Measurements from ENCODE around the gene FUCA2.

Gene FUCA2

GRCh38 chr6:143505111-143505510 is 6.4 kb downstream of the FUCA2 start:
- Histone ChIP-seq H3K36me3 (ENCODE audit: control insufficient read depth in 1 of 2, insufficient read depth in 2 of 2, low read length in 2 of 2) (peaks cover 22 to 53% of the 10 kb centered on the region in 2 donors), H3K27ac (ENCODE audit: low read depth, low read length) (no peak overlapping the region), H3K9me3 (ENCODE audit: control insufficient read depth in 1 of 2, low read length in 2 of 2) (no peaks in the 10 kb centered on the region), H3K4me3 (ENCODE audit: low read depth in 1 of 2, low read length in 2 of 2) (no peak overlapping the region), H3K4me1 (ENCODE audit: control insufficient read depth in 1 of 2, insufficient read depth in 2 of 2, low read length in 2 of 2) (peaks cover 4 to 11% of the 10 kb centered on the region in 2 donors), H3K9ac (ENCODE audit: low read depth in 1 of 2, low read length in 2 of 2) (no peak overlapping the region), H3K27me3 (ENCODE audit: control insufficient read depth in 1 of 2, insufficient read depth in 2 of 2, low read length in 2 of 2) (no peaks in the 10 kb centered on the region)

GRCh38 chr6:143504369-143504768 is 7.2 kb downstream of the FUCA2 start:
- Histone ChIP-seq H3K36me3 (ENCODE audit: control insufficient read depth in 1 of 2, insufficient read depth in 2 of 2, low read length in 2 of 2) (peaks cover 27 to 60% of the 10 kb centered on the region in 2 donors), H3K9ac (ENCODE audit: low read depth in 1 of 2, low read length in 2 of 2) (no peak overlapping the region)

GRCh38 chr6:143501851-143502250 is 9.7 kb downstream of the FUCA2 start:
- H3K27me3 ChIP-seq (ENCODE audit: control insufficient read depth in 1 of 2, insufficient read depth in 2 of 2, low read length in 2 of 2), result no peaks in the 10 kb centered on the region
- no peak overlapping the region for H3K4me3 ChIP-seq (ENCODE audit: low read depth in 1 of 2, low read length in 2 of 2)
- H3K27ac ChIP-seq (ENCODE audit: low read depth, low read length), result no peak overlapping the region
- H3K36me3 ChIP-seq (ENCODE audit: control insufficient read depth in 1 of 2, insufficient read depth in 2 of 2, low read length in 2 of 2), result peaks cover 21 to 65% of the 10 kb centered on the region in 2 donors
- H3K9ac ChIP-seq (ENCODE audit: low read depth in 1 of 2, low read length in 2 of 2), result no peak overlapping the region
- no peaks in the 10 kb centered on the region for H3K9me3 ChIP-seq (ENCODE audit: control insufficient read depth in 1 of 2, low read length in 2 of 2)
- no peaks in the 10 kb centered on the region for H3K4me1 ChIP-seq (ENCODE audit: control insufficient read depth in 1 of 2, insufficient read depth in 2 of 2, low read length in 2 of 2)

More at GRCh38 chr6:143504369-143504768, 7.2 kb downstream of the FUCA2 start:
- Histone ChIP-seq H3K9me3 (ENCODE audit: control insufficient read depth in 1 of 2, low read length in 2 of 2) (no peaks in the 10 kb centered on the region), H3K4me3 (ENCODE audit: low read depth in 1 of 2, low read length in 2 of 2) (no peak overlapping the region), H3K27ac (ENCODE audit: low read depth, low read length) (no peak overlapping the region), H3K27me3 (ENCODE audit: control insufficient read depth in 1 of 2, insufficient read depth in 2 of 2, low read length in 2 of 2) (no peaks in the 10 kb centered on the region), H3K4me1 (ENCODE audit: control insufficient read depth in 1 of 2, insufficient read depth in 2 of 2, low read length in 2 of 2) (peaks cover 0 to 4% of the 10 kb centered on the region in 2 donors)

GRCh38 chr6:143498428-143498827 is 13.1 kb downstream of the FUCA2 start:
- no peaks in the 10 kb centered on the region for H3K4me1 ChIP-seq (ENCODE audit: control insufficient read depth in 1 of 2, insufficient read depth in 2 of 2, low read length in 2 of 2)
- peaks cover 15 to 78% of the 10 kb centered on the region in 2 donors for H3K36me3 ChIP-seq (ENCODE audit: control insufficient read depth in 1 of 2, insufficient read depth in 2 of 2, low read length in 2 of 2)
- H3K27ac ChIP-seq (ENCODE audit: low read depth, low read length), result no peak overlapping the region
- H3K9ac ChIP-seq (ENCODE audit: low read depth in 1 of 2, low read length in 2 of 2), result no peak overlapping the region
- H3K4me3 ChIP-seq (ENCODE audit: low read depth in 1 of 2, low read length in 2 of 2), result no peak overlapping the region
- H3K9me3 ChIP-seq (ENCODE audit: control insufficient read depth in 1 of 2, low read length in 2 of 2), result no peaks in the 10 kb centered on the region
- no peaks in the 10 kb centered on the region for H3K27me3 ChIP-seq (ENCODE audit: control insufficient read depth in 1 of 2, insufficient read depth in 2 of 2, low read length in 2 of 2)

DNA sequence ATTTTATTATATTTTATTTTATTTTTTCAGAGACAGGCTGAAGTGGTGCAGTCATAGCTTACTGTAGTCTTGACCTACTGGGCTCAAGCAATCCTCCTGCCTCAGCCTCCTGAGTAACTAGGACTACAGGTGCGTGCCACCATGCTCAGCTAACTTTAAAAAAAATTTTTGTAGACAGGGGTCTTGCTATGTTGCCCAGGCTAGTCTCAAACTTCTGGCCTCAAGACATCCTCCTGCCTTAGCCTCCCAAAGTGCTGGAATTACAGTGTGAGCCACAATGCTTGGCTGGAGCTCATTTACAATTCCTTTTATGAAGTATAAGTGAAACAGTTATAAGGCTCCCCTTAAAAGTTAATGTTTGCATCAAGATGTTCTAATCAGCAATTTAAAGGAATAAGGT is 14.5 kb downstream of the FUCA2 start:
- no peak overlapping the region for H3K4me3 ChIP-seq (ENCODE audit: low read depth in 1 of 2, low read length in 2 of 2)
- peaks cover 12 to 67% of the 10 kb centered on the region in 2 donors for H3K36me3 ChIP-seq (ENCODE audit: control insufficient read depth in 1 of 2, insufficient read depth in 2 of 2, low read length in 2 of 2)
- H3K27ac ChIP-seq (ENCODE audit: low read depth, low read length), result no peak overlapping the region

DNA sequence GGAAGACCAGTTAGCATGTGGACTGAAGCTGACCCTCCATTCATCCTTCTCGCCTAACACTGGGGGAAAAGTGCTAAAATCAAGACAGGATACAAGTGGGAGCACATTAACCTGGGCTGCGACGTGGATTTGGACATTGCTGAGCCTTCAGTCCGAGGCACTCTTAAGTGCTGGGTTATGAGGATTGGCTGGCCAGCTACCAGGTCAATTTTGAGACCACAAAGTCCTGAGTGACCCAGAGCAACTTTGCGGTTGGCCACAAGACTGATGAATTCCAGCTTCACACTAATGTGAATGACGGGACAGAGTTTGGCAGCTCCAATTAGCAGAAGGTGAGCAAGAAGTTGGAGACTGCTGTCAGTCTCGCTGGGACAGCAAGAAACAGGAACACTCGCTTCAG is 20.7 kb downstream of the FUCA2 start:
- Histone ChIP-seq H3K36me3 (ENCODE audit: control insufficient read depth in 1 of 2, insufficient read depth in 2 of 2, low read length in 2 of 2) (peaks cover 0 to 27% of the 10 kb centered on the region in 2 donors), H3K27me3 (ENCODE audit: control insufficient read depth in 1 of 2, insufficient read depth in 2 of 2, low read length in 2 of 2) (no peaks in the 10 kb centered on the region), H3K4me3 (ENCODE audit: low read depth in 1 of 2, low read length in 2 of 2) (no peak overlapping the region), H3K4me1 (ENCODE audit: control insufficient read depth in 1 of 2, insufficient read depth in 2 of 2, low read length in 2 of 2) (no peaks in the 10 kb centered on the region), H3K27ac (ENCODE audit: low read depth, low read length) (no peak overlapping the region), H3K9ac (ENCODE audit: low read depth in 1 of 2, low read length in 2 of 2) (no peak overlapping the region), H3K9me3 (ENCODE audit: control insufficient read depth in 1 of 2, low read length in 2 of 2) (no peaks in the 10 kb centered on the region)

More for the DNA sequence above, 14.5 kb downstream of the FUCA2 start:
- no peaks in the 10 kb centered on the region for H3K27me3 ChIP-seq (ENCODE audit: control insufficient read depth in 1 of 2, insufficient read depth in 2 of 2, low read length in 2 of 2)
- H3K4me1 ChIP-seq (ENCODE audit: control insufficient read depth in 1 of 2, insufficient read depth in 2 of 2, low read length in 2 of 2), result no peaks in the 10 kb centered on the region
- no peak overlapping the region for H3K9ac ChIP-seq (ENCODE audit: low read depth in 1 of 2, low read length in 2 of 2)
- H3K9me3 ChIP-seq (ENCODE audit: control insufficient read depth in 1 of 2, low read length in 2 of 2), result no peaks in the 10 kb centered on the region

DNA sequence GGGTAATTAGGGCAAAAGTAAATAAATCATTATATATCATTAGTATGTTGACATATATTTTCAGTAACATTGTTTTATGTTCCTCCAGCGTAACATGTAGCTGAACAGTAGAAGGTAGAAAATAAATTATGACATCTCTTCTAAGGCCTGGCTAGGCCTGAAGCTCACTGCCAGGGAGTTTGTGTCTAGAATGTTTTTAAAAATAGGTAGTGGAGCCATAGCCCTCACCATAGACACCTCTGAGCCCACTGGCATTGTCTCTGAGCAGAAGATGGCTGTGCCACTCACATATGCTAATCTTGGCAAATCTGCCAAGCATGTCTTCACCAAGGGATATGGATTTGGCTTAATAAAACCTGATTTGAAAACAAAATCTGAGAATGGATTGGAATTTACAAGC is 21.3 kb downstream of the FUCA2 start:
- H3K27me3 ChIP-seq (ENCODE audit: control insufficient read depth in 1 of 2, insufficient read depth in 2 of 2, low read length in 2 of 2), result no peaks in the 10 kb centered on the region
- H3K9me3 ChIP-seq (ENCODE audit: control insufficient read depth in 1 of 2, low read length in 2 of 2), result no peaks in the 10 kb centered on the region
- H3K4me1 ChIP-seq (ENCODE audit: control insufficient read depth in 1 of 2, insufficient read depth in 2 of 2, low read length in 2 of 2), result no peaks in the 10 kb centered on the region
- no peak overlapping the region for H3K9ac ChIP-seq (ENCODE audit: low read depth in 1 of 2, low read length in 2 of 2)
- no peak overlapping the region for H3K27ac ChIP-seq (ENCODE audit: low read depth, low read length)
- H3K4me3 ChIP-seq (ENCODE audit: low read depth in 1 of 2, low read length in 2 of 2), result no peak overlapping the region
- H3K36me3 ChIP-seq (ENCODE audit: control insufficient read depth in 1 of 2, insufficient read depth in 2 of 2, low read length in 2 of 2), result peaks cover 0 to 22% of the 10 kb centered on the region in 2 donors

GRCh38 chr6:143486752-143487151 is 24.8 kb downstream of the FUCA2 start:
- no peak overlapping the region for H3K4me3 ChIP-seq (ENCODE audit: low read depth in 1 of 2, low read length in 2 of 2)
- H3K36me3 ChIP-seq (ENCODE audit: control insufficient read depth in 1 of 2, insufficient read depth in 2 of 2, low read length in 2 of 2), result peaks cover 0 to 6% of the 10 kb centered on the region in 2 donors
- H3K4me1 ChIP-seq (ENCODE audit: control insufficient read depth in 1 of 2, insufficient read depth in 2 of 2, low read length in 2 of 2), result no peaks in the 10 kb centered on the region
- no peak overlapping the region for H3K27ac ChIP-seq (ENCODE audit: low read depth, low read length)
- no peaks in the 10 kb centered on the region for H3K9me3 ChIP-seq (ENCODE audit: control insufficient read depth in 1 of 2, low read length in 2 of 2)
- H3K27me3 ChIP-seq (ENCODE audit: control insufficient read depth in 1 of 2, insufficient read depth in 2 of 2, low read length in 2 of 2), result no peaks in the 10 kb centered on the region
- H3K9ac ChIP-seq (ENCODE audit: low read depth in 1 of 2, low read length in 2 of 2), result no peak overlapping the region

- no peak overlapping the region for H3K9ac ChIP-seq (ENCODE audit: low read depth in 1 of 2, low read length in 2 of 2)
- peaks cover 0 to 5% of the 10 kb centered on the region in 2 donors for H3K36me3 ChIP-seq (ENCODE audit: control insufficient read depth in 1 of 2, insufficient read depth in 2 of 2, low read length in 2 of 2)
- no peaks in the 10 kb centered on the region for H3K9me3 ChIP-seq (ENCODE audit: control insufficient read depth in 1 of 2, low read length in 2 of 2)
- no peaks in the 10 kb centered on the region for H3K4me1 ChIP-seq (ENCODE audit: control insufficient read depth in 1 of 2, insufficient read depth in 2 of 2, low read length in 2 of 2)
- H3K4me3 ChIP-seq (ENCODE audit: low read depth in 1 of 2, low read length in 2 of 2), result no peak overlapping the region
- no peak overlapping the region for H3K27ac ChIP-seq (ENCODE audit: low read depth, low read length)
- H3K27me3 ChIP-seq (ENCODE audit: control insufficient read depth in 1 of 2, insufficient read depth in 2 of 2, low read length in 2 of 2), result no peaks in the 10 kb centered on the region
Observed at GRCh38 chr6:143485967-143486366, 25.6 kb downstream of the FUCA2 start.

GRCh38 chr6:143482593-143482992 is 28.9 kb downstream of the FUCA2 start:
- Histone ChIP-seq H3K9me3 (ENCODE audit: control insufficient read depth in 1 of 2, low read length in 2 of 2) (no peaks in the 10 kb centered on the region), H3K4me1 (ENCODE audit: control insufficient read depth in 1 of 2, insufficient read depth in 2 of 2, low read length in 2 of 2) (no peaks in the 10 kb centered on the region), H3K36me3 (ENCODE audit: control insufficient read depth in 1 of 2, insufficient read depth in 2 of 2, low read length in 2 of 2) (peaks cover 0 to 2% of the 10 kb centered on the region in 2 donors), H3K4me3 (ENCODE audit: low read depth in 1 of 2, low read length in 2 of 2) (no peak overlapping the region), H3K27me3 (ENCODE audit: control insufficient read depth in 1 of 2, insufficient read depth in 2 of 2, low read length in 2 of 2) (no peaks in the 10 kb centered on the region), H3K27ac (ENCODE audit: low read depth, low read length) (no peak overlapping the region), H3K9ac (ENCODE audit: low read depth in 1 of 2, low read length in 2 of 2) (no peak overlapping the region)

Data from duodenal mucosa (tissue), 2 donors.